Measurements from ENCODE around the gene ZFAND3. TPM values are rescaled to one million over a fixed set of nuclear protein-coding genes. Genes with fewer than 3 reads are reported as not detected.

ZFAND3 gene
- total and polyA plus RNA-seq, 7 donors, result 48.5 to 166 (median 141) TPM

- Histone ChIP-seq H3K27ac (no peak overlapping the region), H3K9me3 (no peaks in the 10 kb centered on the region), H3K27me3 (ENCODE audit: insufficient read depth in 3 of 3, low read length in 2 of 3) (no peaks in the 10 kb centered on the region), H3K4me1 (peaks cover 47% of the 10 kb centered on the region), H3K4me3 (no peak overlapping the region), H3K36me3 (ENCODE audit: insufficient read depth in 1 of 2, low read depth in 1 of 2) (no peaks in the 10 kb centered on the region)
- peak; percentile 33 to 64 (median 54) for ATAC-seq
- intact Hi-C loops (cut with DNase I), result no loop called here
- no peak for DNase-seq
- no peak for TF ChIP-seq CTCF (IDR thresholded peaks at IDR 0.05)
These were observed 26.4 kb downstream of the ZFAND3 start for GRCh38 chr6:37845930-37846329.

GRCh38 chr6:37847704-37848103, 28.2 kb downstream of the ZFAND3 start:
- WGBS, 3 donors, result 91 to 93% (median 92%) methylated on average over 3 of the region's 3 CpGs
- no peak overlapping the region for H3K27ac ChIP-seq
- no peaks in the 10 kb centered on the region for H3K9me3 ChIP-seq
- H3K36me3 ChIP-seq (ENCODE audit: insufficient read depth in 1 of 2, low read depth in 1 of 2), result no peaks in the 10 kb centered on the region
- no peak overlapping the region for H3K4me3 ChIP-seq
- no peak for DNase-seq
- ATAC-seq, result no peak
- intact Hi-C loops (cut with DNase I), result loop anchor here in 1 of 2 donors (1.0 kb wide), 1 partner anchor 7 kb away; no protein-coding TSS in a partner anchor
- no peak for TF ChIP-seq CTCF (IDR thresholded peaks at IDR 0.05)
- H3K4me1 ChIP-seq, result peaks cover 64% of the 10 kb centered on the region
- H3K27me3 ChIP-seq (ENCODE audit: insufficient read depth in 3 of 3, low read length in 2 of 3), result no peaks in the 10 kb centered on the region

DNA sequence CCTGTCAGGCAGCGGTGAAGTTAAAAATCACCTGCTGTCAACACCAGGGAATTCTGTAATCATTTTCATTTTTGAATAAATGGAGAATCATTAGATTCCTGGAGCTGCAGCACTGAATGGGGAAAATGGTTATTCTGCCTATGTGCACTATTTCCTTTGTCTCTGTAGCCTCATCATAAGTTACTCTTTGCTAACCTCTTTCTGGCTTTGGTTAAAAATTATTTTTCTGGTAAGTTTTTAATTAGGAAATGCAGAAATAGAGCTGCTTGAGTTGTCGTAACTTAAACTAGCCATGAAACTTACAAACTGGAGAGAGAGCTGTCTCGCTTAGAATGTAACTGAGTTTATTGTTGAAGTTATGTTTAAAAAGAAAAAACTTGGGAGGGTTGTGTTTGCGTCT, 28.8 kb downstream of the ZFAND3 start:
- WGBS, 3 donors, result 89 to 96% (median 89%) methylated on average over 4 of the region's 4 CpGs
- intact Hi-C loops (cut with DNase I), result loop anchor here in 1 of 2 donors (1.0 kb wide), 1 partner anchor 8 kb away; no protein-coding TSS in a partner anchor
- Histone ChIP-seq H3K27ac (no peak overlapping the region), H3K4me3 (no peak overlapping the region), H3K9me3 (no peaks in the 10 kb centered on the region), H3K4me1 (peaks cover 71% of the 10 kb centered on the region), H3K27me3 (ENCODE audit: insufficient read depth in 3 of 3, low read length in 2 of 3) (no peaks in the 10 kb centered on the region), H3K36me3 (ENCODE audit: insufficient read depth in 1 of 2, low read depth in 1 of 2) (no peaks in the 10 kb centered on the region)
- no peak for TF ChIP-seq CTCF (IDR thresholded peaks at IDR 0.05)
- ATAC-seq (no peak), DNase-seq (no peak)

DNA sequence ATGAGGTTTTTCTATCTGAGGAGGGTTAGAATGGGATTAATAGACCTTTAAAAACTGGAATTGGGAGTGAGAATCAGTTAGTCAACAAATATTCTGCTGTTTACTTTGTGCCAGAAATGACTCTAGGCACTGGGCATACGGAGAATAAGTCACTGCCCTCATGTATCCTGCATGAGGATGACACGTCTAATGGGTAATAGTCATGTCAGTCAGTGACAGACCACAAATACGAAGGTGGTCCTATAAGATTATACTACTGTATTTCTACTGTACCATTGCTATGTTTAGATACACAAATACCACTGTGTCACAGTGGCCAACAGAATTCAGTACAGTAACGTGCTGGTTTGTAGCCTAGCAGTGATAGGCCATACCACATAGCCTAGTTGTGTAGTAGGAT, 30.7 kb downstream of the ZFAND3 start:
- DNase-seq (no peak), ATAC-seq (peak in 3 of 4 donors; percentile 17 to 31 (median 27))
- H3K27ac ChIP-seq, result peak overlapping the region; percentile 2
- no peak for TF ChIP-seq CTCF (IDR thresholded peaks at IDR 0.05)
- H3K9me3 ChIP-seq, result no peaks in the 10 kb centered on the region
- intact Hi-C loops (cut with DNase I), result no loop called here
- no peaks in the 10 kb centered on the region for H3K27me3 ChIP-seq (ENCODE audit: insufficient read depth in 3 of 3, low read length in 2 of 3)
- H3K4me1 ChIP-seq, result peaks cover 67% of the 10 kb centered on the region
- no peak overlapping the region for H3K4me3 ChIP-seq
- 63 to 86% (median 70%) methylated on average over 4 of the region's 4 CpGs for WGBS, 3 donors
- no peaks in the 10 kb centered on the region for H3K36me3 ChIP-seq (ENCODE audit: insufficient read depth in 1 of 2, low read depth in 1 of 2)

- Histone ChIP-seq H3K27me3 (ENCODE audit: insufficient read depth in 3 of 3, low read length in 2 of 3) (no peaks in the 10 kb centered on the region), H3K4me1 (peaks cover 62% of the 10 kb centered on the region), H3K9me3 (no peaks in the 10 kb centered on the region), H3K4me3 (no peak overlapping the region), H3K27ac (no peak overlapping the region), H3K36me3 (ENCODE audit: insufficient read depth in 1 of 2, low read depth in 1 of 2) (no peaks in the 10 kb centered on the region)
- 79 to 83% (median 82%) methylated on average over 9 of the region's 9 CpGs for WGBS, 3 donors
- ATAC-seq (peak in 3 of 4 donors; percentile 12 to 33 (median 31)), DNase-seq (no peak)
- intact Hi-C loops (cut with DNase I), result no loop called here
- TF ChIP-seq CTCF (IDR thresholded peaks at IDR 0.05), result no peak
These were observed 31.3 kb downstream of the ZFAND3 start for GRCh38 chr6:37850728-37851285.
